HG03066 (cell line): ENCODE measurements around the gene RS1.
A peak's percentile ranks its signal among the peaks of the same experiment; 100 is the strongest.

Experiments used
- ATAC-seq: cut with Tn5 transposase; IDR thresholded peaks from one replicate; pipeline ENCODE4 v1.9.1; 2021; ENCODE audit warnings: low read depth; ENCODE audit not compliant: unreplicated experiment

RS1 gene

DNA sequence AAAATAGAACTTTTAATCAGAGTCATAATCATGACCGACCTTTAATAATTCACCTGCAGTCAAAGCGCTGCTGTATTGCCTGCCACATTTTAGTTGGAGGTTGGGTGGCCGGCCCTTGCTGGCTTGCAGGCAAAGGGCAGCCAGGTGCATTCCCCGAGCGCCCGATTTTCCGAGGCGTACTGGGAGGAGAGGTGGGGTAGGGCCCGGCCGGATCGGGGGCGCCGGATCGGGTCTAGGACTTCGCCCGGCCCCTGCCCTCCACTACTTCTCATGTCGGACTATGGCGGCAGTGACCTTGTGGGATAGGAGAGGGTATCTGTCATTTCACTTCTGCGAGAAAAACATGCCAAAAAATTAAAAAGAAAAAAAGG lies 2.5 kb upstream of the RS1 start:
- ATAC-seq: peak; percentile 43

DNA sequence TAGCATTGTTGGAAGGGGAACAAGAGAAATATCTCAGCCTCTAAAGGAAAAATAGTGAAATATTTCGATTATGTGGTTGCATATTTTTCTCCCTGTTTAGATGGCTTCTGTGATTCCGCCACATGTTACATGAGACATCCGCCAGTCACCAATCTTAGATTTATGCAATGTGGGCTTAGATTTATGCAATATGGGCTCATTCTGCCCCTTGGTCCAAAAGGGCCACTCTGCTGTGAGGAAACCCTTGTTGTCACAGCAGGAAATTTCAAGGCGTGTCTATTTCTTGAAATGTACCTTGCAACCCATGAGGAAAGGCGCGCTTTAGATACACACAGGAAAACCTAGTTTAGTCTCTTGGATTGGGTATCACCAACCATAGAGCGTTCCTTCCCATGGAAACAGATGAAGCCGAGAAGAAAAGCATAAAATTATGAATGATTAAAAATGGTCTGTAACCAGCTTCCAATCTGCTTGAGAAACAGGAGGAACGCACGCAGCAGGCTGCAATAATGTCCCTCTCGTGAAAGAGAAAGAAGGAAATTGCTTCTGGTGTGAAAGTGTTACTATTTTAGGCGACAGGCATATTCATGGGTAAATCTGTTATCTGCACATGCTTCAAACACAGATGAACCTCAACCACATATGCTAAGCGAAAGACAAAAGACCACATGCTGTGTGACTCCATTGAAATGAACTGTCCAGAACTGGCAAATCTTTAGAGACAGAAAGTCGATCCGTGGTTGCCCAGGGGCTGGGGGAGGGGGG lies 3.7 kb downstream of the RS1 start:
- ATAC-seq: no peak

DNA sequence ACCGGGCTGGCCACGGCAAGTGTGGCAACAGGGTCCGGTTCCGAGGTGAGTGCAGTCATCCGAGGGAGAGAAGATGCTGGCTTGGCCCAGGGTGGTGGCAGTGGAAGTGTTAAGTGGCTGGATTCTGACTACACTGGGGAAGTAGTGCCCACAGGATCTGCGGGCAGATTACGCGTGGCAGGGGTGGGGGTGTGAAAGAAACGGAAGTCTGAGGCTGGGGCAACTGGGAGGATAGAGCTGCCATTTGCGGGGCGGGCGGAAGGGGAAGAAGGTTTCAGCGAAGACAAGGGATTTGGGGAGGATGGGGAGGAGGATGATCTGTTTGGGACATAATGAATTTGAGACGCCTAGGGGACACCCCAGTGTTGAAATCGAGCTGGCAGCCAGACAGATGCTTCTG lies 5.3 kb downstream of the RS1 start:
- no peak for ATAC-seq

DNA sequence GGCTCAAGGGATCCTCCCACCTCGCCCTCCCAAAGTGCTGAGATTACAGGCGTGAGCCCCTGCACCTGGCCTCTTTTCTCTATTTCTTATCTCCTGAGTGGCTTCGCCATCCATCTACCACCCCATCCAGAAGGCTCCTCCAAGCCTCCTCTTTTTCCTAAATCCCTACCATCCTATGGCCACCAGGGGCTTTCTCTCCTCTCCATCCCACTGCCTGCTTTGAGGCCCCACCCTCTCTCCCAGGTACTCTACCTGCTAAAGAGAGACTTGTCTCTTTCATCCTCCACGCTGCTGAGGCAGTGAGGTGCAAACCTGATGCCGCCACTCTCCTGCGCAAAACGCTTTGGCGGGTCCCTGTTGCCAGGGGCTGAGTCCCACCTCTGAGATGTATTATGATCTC lies 7.0 kb downstream of the RS1 start:
- no peak for ATAC-seq

DNA sequence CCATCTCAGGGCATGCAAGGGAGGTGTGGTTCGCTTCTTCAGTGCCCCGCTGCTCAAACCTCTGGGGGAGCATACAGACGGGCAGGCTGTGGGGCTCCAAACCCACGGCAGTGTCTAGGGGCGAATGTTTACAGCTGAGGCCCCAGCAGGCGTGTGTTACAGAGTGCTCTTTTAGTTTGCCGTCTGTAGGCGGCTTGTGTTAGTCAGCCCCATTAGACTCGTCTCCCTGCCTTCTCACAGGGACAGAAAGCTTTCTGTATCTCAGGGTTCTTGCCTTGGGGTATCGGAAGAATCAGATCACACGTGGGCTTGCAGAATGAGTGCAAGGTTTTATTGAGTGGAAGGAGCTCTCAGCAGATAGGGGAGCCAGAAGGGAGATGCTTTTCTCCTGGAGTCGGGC lies 10.6 kb downstream of the RS1 start:
- ATAC-seq: no peak

DNA sequence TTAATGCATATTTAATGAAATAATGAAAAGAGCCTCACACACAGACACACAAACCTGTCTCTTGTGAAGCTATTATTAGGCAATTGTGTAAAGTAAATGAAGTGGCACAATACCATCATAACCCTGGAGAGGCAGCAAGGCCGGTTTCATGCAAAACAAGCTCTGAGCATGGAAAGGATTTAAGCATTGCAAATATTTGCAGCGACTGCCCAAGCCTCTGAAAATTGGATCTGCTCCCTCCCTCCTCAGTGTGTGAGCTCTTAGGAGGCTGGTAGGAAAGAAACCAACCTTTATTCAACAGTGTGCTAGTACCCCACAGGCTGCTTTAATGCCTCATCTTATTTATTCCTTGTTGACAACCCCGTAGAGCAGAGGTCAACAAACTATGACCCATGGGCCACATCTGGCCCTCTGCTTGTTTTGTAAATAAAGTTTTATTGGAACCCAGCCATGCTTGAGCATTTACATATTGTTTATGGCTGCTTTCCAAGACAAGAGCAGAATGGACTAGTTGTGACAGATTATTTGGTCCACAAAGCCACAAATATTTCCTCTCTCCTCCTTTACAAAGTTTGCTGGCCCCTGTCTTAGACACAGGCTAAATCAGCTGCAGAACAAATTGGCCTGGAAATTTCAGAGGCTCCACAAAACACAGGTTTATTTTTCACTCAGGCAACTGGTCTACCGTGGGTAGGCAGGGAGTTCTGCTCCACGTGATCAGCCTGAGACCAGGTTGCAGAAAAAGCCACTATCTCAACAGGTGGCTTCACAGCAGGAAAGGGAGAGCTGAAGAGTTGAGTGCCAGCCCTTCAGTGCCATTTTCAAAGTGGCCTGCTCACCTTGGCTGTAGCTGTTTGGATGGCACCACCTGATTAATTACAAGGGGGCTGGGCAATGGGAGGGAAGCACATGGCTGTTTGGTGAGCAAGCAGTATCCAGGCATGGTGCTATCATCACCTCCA lies 16.8 kb downstream of the RS1 start:
- ATAC-seq: no peak

DNA sequence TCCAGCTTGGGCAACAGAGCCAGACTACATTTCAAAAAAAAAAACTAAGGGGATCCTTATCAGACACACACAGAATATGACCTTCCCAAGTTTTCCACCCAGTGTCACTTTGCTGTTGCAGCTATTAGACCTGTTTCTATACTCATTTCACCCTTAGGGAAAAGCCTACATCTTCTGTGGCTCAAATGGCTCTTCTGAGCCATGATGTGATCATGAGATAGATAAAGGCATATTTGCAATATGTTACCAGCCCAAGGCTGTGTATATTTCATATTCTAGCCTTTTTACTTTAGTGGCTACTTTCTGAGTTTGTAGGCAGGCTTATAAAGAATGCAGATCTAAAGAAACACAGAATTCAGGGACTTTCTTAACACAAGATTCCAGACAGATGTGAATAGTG lies 19.3 kb downstream of the RS1 start:
- no peak for ATAC-seq

DNA sequence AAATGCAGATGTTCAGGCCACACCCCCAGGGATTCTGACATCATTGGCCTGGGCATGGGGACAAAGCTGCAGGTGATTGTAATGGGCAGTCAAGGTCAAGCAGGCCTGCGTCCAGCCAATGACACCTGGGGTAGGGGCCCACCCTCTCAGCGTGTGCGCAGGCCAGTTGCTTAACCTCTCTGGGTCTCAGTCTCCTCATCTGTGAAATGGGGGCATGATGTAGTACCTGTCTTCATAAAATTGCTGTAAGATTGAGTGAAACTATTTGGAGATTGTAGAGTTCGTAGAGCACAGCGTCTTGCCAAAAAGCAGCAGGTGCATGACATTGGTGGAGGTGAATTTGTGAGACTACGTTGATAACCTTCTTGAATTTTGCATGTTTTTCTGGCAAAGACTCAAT lies 21.2 kb downstream of the RS1 start:
- ATAC-seq: no peak

DNA sequence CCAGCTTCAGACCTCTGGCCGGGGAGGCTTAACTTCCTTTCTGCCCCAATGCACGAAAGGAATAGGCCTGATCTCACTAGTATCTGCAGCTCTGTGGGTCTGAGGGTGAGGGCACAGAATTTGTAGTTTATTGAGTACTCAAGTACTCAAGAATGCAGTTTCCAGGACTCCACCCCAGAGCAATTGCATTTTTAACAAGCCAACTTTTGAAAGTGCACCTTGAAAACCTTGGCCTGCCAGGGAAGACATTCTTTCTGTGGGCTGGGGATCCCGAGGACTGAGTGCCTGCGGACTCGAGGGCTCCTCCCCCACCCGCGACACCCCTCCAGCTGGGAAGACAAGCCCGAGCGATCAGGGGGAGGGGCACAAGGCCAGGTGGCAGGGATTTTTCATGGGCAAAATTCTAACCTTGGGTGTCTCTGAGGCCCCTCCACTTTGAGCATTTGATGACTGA lies 22.4 kb downstream of the RS1 start:
- no peak for ATAC-seq

DNA sequence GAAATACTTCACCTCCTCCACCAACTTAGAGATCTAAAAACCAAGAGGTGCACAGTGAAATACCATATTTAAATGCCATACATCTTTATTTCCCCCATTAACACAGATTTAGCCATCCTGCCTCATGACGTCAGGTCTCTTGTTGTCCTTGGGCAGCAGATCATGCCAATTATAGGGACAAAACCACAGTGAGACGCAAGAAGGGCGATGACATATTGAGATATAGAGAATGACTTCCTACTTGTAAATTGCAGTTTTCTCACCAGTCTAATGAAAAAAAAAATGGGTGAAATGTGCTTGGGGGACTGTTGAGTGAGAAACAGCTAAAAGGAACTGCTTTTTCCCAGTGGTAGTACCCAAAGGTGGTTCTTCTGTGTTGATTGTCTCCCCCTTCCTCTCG lies 24.3 kb downstream of the RS1 start:
- no peak for ATAC-seq

DNA sequence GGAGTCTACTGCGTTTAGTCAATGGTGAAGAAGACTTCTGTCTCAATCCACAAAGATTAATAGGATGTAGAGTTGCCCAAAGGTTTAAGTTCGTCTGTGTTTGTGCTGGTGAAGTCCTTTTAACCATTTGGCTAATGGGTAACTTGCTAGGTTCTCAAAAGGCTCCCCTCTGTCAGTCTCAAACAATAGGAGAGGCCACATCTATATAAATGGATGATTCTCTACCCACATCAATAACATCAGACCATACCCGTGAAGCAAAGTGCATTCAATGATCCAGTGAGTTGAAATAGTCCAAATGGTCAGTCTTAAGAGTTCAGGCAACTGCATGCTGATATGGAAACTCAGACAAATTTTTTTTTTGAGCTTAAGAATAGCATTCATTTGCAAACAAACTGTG lies 28.1 kb downstream of the RS1 start:
- no peak for ATAC-seq

DNA sequence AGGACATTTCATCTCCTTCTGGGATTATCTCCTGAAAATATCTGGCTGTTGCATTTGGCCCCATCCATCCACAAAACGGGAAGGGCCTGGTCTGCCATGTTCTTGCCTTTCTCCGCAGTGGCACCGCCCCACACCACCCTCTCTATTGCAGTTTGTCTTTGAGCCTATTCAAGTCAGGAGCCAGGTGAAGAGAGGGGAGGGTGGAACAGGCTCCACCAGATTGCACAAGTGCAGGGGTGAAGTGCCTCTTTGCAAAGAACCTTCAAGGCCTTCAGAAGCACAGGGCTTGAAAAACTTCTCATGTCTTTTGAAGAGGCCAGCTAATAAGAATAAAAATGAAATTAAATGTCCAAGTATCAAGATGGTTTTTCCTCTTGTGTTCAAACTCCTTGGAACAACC lies 28.7 kb downstream of the RS1 start:
- ATAC-seq: no peak

DNA sequence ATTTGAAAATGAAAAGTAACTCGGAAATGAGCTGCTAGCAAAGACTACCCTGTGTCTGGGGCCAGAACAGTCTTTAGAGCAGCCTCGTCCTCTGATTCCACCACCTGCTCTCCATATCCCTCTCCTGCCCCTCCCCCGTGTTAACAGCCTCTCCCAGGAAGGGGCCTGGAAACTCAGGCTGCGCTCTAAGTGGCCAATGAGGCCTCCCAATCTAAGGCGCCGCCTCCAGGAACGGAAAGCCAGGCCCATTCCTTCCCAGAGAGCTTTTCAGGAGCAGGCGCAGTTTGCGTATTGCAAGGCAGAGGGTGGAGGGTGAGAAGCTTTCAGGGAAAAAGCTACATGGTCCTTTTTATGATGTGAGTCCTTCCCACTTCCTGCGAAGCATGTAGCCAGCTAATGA lies 31.2 kb downstream of the RS1 start:
- no peak for ATAC-seq

DNA sequence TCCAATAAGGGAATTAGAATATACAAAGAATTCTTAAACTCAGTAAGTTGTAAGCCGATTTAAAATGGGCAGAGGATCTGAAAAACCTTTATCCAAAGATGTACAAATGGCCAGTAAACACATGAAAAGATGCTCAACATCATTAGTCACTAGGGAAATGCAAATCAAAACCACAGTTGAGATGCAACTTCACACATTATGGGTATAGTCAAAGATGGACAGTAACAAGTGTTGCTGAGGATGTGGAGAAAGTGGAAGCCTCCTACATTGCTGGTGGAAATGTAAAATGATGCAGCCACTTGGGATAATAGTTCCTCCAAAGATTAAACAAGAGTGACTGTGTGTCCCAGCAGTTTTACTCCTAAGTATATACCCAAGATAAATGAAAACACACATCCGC lies 32.6 kb downstream of the RS1 start:
- ATAC-seq: no peak

DNA sequence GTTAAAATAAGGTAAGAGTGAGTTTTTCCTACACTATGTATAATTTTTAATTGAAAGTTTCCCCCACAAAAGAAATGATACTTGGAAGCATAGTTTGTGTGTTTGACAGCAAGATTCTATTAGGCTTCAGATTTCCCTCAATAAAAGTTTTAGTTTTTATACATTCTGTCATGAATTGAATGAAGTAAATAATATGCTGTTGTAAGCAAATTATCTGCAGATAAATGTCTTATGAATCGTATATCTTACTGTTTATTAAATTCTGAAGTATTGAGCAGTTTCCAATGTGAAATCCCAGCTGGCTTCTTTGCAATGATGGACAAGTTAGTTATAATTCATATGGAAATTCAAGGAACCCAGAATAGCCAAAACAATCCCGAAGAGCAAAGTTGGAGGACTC lies 33.5 kb downstream of the RS1 start:
- ATAC-seq: no peak

DNA sequence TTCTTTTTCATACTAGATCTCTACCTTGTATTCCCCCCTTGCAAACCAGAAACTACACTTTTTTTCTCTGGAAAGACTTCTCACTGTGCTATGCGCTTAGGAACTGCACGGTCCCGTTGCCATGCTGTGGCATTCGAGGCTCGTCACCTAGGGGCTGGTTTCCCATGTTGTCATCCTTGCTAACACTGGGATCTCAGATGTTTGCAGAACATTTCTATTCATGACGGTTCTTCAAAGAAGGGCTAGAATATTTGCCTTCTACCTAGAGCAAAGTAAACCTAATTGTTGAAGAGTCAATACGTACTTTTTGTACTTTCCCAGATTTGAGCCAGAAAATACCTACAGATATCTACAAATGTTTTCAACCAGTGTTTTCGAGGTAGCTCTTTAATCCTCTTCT lies 41.0 kb downstream of the RS1 start:
- no peak for ATAC-seq

DNA sequence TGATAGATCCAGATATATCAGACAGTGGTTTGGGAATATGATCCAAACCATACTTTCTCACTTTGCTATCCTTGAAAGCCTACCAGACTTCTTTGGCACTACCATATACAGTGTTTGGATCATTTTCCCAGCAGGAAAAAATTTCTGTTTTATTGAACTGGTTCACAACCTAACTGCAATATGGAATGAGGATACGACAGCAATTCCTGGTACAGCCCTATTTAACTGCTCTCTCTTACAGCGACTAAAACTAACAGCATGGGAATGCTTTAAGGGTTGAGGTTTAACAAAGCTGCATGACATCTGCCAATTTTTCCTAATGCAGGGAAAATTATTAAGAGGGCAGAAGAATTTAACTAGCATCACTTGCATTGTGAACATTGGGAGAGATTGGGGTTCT lies 47.3 kb downstream of the RS1 start:
- ATAC-seq: no peak

DNA sequence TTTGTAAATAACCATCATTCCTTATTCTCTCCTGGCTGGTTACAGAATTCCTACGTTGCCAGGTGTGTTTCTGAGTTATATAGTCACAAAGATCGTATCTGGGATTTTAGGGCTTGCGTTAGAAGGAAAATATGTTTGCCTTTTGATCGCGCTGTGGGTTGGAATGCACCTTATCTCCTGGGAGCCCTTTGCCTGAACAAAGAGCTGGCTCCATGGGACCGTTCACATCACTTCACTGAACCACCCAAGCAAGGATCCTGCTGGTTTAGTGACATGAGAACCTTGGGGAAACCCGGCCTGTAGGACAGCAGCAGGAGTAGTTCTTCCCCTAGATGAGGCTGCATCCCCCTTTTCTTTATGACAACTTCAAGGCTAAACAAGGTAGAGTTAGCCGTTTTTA lies 51.6 kb downstream of the RS1 start:
- no peak for ATAC-seq

DNA sequence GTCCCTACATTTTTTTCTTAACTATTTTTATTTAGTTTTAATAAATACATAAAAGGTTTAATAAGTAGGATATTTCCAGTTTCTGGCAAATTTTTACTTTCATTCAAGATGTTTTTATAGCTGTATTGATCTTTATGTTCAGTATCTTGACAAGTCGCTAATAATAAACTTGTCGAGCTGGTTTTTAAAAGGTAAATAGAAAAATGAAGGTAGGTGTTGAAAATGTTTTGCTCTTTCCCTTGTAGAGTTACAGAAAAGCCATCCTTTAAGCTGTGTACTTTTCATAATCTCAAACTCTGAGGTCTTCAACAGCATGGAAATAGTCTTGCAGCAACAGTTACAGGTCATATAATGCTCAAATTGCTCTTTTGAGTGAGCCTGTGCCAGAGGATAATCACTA lies 52.6 kb downstream of the RS1 start:
- ATAC-seq: no peak

DNA sequence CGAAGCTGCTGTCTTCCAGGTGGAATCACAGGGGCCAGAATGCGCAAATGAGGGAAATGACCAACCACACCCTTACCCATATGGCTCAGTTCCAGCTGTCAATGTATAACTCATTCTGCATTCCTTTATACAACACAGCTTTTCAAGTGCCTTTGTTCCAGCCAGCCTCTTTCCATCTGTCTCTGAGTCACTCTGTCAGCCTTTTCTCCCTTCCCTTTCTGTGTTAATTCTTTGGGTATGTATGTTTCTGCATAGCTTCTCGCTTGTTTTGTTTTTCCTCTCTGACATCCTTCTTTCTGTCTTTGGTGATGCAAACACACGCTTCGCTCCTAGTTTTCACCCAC lies 54.5 kb downstream of the RS1 start:
- no peak for ATAC-seq

DNA sequence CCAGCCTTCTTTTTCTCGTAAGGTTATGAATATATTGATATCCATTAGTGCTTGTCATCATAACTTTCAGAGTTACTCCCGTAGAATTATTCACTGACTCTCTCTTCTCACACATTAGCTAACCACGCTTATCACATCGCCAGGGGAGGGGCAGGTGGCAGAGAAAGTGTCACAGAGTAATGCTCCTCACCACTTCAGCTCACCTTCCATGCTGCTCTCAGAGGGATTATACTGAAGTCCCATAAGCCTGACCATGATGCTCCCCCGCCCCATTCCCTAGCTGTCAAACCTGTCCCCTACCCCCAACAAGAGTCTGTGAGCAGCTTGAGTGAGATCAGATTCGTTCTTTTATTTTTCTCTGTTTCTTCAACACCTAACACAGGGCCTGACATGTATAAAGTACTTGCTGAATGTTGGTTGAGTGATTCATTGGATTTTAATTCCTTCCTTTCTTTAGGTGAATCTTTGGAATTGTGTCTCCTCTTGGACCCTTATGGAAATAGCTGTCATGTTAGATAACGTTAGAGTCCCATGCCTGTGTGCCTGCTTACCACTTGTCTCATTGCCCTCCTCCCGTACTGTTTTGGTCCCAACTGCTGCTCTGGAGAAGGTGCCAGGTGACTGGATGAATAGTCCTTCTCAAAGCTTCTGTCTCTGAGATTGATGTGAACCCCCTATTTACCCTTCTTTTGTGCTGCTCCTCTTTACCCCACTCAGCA lies 55.1 kb downstream of the RS1 start:
- no peak for ATAC-seq
